K562 treated with DMSO at 1 percent for 48 hours (cell line): ENCODE measurements around the gene MRPS10. TPM values are rescaled to one million over a fixed set of nuclear protein-coding genes. Genes with fewer than 3 reads are reported as not detected.

Source experiments
- total RNA-seq: library from RNA; unstranded; fragments of 300-600 nt; gene quantifications from 2 replicates; pipeline ENCODE4 v1.2.3, GENCODE V29; 2022; ENCODE audit warnings: low replicate concordance; ENCODE audit errors: extremely low read depth

The MRPS10 gene
- total RNA-seq, result not detected in 2 replicates

DNA sequence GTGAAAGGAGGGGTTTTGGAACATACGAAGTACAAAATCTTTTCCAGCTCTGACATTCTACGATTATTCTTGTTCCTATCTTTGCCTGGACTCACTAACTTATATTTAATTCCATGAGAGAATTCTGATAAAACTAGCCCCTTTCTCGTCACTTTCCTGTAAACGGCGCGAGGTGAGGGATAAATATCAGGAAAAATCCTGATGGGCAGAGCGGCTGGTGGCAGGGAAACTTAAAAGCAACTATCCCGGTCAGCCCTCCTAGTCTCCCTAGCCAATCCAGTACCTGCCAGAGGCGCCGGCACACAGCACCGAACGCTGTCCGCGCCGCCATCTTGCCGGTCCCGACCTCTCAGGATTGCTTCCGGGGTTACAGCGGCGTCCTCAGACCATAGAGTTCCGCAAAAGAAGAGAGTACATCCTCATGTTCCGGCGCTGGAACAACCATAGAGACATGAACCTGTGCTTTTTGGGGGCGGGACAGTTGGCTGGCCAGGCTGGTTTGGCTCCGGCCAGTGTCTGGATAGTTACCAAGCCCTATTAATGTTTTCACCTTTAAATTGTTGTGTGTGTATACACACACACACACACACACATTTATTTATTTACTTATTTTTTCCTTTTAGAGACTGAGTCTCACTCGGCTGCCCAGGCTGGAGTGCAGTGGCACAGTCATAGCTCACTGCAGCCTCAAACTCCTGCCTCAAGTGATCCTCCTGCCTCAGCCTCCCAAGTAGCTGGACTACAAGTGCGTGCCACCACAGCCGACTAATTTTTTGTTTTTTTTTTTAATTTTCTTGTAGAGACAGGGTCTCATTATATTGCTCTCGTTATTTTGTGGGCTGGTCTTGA is at the start of gene MRPS10:
Gene MRPS10 (minus strand): TSS at position 343 of the 849 bp plus-strand sequence. CDS start 12 bp downstream, at position 331.

DNA sequence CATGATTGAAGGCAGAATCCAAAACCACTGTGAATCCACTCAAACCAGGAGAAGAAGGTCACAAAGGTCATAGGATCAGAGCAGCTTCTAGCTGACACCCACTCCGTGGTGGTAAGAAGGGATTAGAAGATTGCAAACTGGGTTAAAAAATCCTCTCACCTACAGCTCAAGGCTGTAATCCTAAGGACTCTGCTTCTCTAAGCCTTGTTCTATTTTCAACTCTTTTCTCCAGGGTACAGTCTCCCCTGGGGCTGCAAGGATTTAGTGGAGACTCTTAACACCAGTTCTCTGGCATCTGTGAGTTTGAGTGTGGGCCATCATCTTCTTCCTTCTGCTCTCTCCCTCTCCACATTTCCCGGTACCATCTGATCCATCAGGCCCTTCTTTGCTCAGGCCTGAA is 44.6 kb downstream of the MRPS10 start, which contains the start of gene GUCA1A:
Gene GUCA1A (plus strand): TSS at position 264 of the 400 bp plus-strand sequence. CDS start 250 bp downstream, outside the sequence.

Other genes starting within 250 kb of the MRPS10 start
- not detected in 2 replicates for gene TAF8, start 167.3 kb downstream of the MRPS10 start, total RNA-seq
- gene C6orf132, start 75.2 kb downstream of the MRPS10 start, total RNA-seq, result not detected in 2 replicates
- gene GUCA1A, start 44.5 kb downstream of the MRPS10 start, total RNA-seq, result not detected in 2 replicates
- not detected in 2 replicates for gene GUCA1B, start 22.9 kb downstream of the MRPS10 start, total RNA-seq
- gene TRERF1, start 234.1 kb upstream of the MRPS10 start, total RNA-seq, result not detected in 2 replicates